NCI-H2107 (cell line): ENCODE results near the gene ATP2A1.
"Not testable (repeated sequence)": the region's sequence is repeated elsewhere in the genome, so short reads cannot be mapped to it uniquely, and the experiment has no call there.

Experiments
- DNase-seq: peaks from one replicate; lab custom pipeline; 2025; lab: John Stamatoyannopoulos, UW

Gene ATP2A1

DNA sequence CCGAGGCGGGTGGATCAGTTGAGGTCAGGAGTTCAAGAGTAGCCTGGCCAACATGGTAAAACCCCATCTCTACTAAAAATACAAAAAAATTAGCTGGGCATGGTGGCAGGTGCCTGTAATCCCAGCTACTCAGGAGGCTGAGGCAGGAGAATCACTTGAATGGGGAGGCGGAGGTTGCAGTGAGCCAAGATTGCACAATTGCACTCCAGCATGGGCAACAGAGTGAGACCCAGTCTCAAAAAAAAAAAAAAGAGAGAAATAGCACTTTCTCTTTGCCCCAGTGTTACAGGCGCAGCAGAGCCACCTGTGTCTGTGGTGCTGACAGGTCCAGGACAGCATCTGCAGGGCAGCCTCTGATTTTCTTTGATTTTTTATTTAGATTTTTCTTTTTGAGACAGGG lies 3.3 kb downstream of the ATP2A1 start:
- DNase-seq, result not testable (repeated sequence)

DNA sequence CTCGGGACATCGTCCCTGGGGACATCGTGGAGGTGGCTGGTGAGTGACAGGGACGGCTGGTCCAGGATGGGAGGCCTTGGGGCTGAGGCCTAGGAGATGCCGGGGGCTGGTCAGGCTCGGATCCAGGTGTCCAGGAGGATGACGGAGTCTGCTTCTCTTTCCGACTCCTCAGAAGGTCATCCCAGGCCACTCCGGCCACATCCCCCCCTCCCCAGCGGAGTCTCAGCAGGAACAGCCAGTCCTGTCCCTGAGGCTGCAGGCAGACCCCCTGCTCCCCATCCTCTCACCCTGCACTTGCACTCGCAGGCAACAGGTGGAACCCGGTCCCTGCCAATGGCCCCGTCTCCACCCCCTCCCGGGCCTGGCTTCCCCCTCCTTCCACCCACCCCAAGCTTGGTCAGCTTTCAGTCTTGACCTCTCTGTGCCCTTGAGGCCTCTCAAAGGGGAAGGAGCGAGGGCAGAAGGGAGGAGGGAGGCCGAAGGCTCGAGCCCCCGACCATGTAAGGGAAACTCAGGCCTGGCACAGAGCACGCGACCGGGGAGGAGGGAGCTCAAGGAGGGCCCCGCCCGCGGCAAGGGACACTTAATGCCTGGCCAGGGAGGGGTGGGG lies 4.4 kb downstream of the ATP2A1 start:
- DNase-seq, result no peak

DNA sequence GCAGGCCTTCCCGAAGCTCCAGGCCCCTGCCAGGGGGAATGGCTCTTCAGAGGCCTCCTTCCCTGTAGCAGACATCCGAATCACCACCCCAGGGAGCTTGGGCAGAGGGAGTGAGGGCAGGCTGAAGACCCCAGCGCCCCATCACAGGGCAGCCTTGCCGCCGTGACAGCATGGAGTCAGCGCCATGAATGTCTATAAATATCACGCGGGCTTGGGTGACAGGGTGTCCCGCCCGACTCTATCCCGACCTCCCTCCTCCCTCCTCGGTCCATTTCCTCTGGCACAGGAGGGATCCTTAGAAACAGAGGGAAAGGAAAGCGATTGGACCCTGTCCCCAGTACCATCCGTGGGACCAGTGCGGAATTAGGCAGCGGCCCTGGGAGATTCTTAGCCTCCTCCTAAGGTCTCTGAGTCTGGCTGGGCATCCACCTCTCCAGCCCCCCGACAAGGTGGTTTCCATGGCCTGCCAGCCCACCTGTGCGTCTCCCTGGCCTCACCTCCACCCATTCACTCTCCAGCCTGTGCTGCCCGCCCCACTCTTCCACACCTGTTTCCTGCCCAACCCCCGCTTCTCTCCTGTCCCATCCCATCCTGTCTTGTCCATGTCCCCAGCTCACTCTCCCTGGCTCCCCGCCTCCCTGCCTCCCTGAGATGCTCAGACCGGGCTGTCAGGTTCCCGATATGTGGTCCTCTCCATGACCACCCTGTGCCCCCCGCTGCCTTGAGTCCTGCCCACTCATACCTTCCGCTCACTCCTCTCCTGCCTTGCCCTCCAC lies 5.1 kb downstream of the ATP2A1 start:
- no peak for DNase-seq

DNA sequence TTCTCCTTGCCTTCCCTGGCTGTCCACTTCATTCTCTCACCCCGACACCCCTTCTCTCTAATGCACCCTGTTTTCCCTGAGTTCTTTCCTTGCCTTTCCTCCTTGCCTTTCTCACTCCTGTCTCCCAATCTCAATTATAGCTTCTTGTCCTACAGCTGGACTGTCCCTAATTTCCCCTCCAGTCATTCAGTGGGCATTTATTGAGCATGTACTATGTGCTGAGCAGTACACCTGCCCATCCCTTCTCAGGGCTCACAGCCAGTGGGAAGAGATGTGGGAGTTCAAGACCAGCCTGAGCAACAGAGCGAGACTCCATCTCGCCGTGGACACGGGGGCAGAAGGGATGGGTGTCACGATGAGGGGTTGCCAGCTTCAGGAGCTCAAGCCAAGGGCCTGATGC lies 5.8 kb downstream of the ATP2A1 start:
- no peak for DNase-seq

DNA sequence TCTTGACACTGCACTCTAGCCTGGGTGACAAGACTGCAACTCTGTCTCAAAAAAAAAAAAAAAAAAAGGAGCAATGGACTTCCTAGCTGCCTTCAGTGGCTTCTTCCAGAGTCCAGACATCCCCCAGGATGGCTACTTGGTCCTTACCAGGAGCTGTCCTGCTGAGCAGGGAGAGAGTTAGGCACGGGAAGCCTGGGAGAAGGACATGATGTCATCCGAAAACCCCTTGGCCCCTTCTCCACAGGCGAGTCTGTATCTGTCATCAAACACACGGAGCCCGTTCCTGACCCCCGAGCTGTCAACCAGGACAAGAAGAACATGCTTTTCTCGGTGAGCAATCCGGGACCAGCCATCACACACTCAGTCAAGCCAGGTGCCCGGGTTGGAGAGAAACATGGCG lies 8.7 kb downstream of the ATP2A1 start:
- no peak for DNase-seq

DNA sequence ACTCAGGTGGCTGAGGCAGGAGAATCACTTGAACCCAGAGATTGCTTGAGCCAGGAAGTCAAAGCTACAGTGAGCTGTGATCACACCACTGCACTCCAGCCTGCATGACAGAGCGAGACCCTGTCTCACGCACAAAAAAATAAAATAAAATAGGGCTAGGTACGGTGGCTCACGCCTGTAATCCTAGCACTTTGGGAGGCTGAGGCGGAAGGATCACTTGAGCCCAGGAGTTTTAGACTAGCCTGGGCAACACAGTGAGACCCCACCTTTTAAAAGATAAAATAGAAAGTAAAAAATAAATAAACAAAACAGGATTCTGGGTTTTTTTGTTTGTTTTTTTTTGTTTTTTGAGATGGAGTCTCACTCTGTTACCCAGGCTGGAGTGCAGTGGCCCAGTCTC lies 12.1 kb downstream of the ATP2A1 start:
- DNase-seq, result not testable (repeated sequence)

DNA sequence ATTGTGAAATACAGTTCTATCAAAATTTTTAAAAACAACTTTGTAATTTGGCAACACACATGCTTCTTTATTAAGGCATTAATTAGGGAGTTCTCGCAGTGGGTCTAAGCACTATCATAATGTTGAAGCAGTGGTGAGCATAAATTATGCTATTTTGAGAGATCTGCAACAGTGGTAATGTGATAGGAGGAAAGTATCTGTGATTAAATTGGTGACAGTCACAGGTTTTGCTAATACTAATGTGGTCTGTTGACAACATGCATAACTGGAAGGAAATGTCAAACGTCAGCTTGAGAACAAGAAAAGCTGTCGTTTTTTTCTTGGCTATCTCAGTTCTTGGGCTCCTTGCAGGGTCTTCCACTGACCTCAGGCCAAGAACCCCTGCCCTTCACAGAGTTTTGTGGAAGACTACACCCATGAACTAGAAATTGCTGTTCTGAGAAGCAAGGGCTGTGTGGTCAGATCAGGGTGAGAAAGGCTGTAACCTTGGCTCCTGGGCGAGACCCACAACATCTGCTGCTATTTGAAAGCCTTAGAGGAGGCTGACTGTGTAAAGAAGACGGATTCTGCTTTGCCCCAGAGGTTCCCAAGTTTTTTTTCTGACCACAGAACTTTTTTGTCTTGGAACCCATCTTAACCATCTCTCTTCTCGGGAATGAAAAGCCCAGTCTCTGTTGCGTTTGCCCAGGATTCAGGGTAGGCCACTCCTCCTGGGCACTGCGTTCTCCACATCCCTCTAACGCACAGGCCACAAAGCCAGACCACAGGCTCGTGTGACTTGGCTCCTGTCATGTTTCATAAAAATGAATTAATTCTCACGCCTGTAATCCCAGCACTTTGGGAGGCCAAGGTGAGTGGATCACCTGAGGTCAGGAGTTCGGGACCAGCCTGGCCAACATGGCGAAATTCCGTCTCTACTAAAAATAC lies 13.9 kb downstream of the ATP2A1 start:
- DNase-seq, result no peak

DNA sequence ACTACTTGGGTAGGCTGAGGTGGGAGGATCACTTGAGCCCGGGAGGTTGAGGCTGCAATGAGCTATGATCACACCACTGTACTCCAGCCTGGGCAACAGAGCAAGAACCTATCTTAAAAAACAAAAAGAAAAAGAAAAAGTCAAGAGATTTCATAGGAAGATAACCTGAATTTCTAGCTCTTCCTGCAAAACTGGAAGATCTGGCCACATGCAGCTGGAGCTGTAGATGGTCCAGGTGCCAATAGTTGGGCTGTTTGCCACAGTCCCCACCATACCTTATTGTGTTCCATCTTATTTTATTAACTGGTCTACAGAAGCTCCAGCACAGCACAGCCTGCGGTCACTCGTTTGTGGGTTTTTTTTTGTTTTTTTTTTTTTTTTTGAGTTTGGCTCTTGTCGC lies 15.0 kb downstream of the ATP2A1 start:
- DNase-seq, result no peak

DNA sequence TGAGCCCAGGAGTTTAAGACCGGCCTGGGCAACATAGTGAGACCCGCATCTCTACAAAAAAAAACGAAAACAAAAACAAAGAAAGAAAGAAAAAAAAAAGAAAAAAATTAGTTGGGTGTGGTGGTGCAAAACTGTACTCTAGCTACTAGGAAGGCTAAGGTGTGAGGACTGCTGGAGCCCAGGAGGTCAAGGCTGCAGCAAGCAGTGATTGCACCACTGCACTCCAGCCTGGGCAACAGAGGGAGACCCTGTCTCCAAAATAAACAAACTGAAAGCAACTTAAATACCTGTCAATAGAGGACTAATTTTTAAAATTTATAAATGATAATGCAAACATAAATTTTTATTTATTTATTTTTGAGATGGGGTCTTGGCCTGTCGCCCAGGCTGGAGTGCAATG lies 17.3 kb downstream of the ATP2A1 start:
- no peak for DNase-seq

DNA sequence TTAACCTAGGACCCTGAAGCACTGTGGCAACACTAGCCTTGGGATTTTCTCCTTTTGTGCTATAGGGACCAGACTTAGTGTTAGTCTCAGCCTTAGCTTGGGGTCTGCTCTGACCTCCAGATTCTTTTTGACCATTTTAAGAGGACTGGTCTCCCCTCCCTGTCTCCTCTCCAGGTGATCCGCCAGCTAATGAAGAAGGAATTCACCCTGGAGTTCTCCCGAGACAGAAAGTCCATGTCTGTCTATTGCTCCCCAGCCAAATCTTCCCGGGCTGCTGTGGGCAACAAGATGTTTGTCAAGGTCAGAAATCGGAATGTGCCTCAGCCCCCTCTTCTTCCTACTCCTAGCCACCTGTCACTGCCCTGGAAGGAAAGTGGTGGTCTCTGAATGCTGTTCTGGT lies 19.5 kb downstream of the ATP2A1 start:
- no peak for DNase-seq

DNA sequence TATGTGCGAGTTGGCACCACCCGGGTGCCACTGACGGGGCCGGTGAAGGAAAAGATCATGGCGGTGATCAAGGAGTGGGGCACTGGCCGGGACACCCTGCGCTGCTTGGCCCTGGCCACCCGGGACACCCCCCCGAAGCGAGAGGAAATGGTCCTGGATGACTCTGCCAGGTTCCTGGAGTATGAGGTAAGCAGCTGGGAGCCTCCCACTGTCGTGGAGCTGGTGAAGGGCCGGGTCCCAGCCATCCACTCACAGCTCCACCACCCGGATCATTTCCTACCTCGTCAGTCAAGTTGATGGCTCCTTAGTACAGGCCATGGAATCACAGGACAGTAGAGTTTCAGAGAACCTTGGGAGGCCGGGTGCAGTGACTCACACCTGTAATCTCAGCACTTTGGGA lies 20.0 kb downstream of the ATP2A1 start:
- DNase-seq, result no peak

DNA sequence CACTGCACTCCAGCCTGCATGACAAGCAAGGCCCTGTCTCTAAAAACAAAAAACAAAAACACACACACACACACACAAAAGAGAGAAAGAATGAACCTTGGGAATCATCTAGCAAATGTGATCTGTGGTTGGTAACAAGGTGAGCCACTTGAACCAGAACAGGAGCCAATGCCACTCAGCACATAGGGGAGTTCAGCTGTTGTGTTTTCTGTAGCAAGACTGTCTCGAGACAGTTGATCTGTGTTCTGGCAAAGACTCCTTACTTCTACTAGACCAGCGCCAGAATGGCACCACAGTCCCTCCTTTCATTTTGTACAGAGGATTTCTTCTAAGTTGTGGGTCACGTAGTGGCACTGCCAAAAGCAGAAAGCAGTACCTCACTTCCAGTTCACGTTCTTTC lies 20.7 kb downstream of the ATP2A1 start:
- DNase-seq, result no peak

DNA sequence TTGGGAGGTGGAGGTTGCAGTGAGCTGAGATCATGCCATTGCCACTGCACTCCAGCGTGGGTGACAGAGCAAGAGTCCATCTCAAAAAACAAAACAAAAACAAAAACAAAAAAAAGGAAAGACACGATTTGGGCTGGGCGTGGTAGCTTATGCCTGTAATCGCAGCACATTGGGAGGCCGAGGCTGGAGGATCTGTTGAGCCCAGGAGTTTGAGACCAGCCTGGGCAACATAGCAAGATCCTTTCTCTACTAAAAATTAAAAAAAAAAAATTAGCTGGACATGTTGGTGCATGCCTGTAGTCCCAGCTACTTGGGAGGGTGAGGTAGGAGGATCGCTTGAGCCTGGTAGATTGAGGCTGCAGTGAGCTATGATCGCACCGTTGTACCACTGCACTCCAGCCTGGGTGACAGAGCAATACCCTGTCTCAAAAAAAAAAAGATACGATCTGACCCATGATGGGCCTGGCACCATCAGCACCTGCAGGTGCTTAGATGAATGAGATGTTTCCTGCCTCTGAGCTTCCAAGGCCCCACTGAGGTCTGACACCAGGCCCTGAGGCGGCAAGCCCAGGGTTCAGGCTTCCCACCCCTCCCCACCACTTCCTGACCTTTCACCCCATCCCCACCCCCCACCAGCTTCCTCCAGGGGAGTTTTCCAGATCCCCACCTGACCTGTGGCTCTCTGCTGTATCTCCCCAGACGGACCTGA lies 21.7 kb downstream of the ATP2A1 start:
- DNase-seq, result no peak

DNA sequence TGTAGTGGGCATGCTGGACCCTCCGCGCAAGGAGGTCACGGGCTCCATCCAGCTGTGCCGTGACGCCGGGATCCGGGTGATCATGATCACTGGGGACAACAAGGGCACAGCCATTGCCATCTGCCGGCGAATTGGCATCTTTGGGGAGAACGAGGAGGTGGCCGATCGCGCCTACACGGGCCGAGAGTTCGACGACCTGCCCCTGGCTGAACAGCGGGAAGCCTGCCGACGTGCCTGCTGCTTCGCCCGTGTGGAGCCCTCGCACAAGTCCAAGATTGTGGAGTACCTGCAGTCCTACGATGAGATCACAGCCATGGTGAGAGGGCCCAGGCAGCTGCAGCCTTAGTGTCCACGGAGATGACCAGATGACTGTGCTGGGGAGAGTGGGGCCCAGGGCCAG lies 22.3 kb downstream of the ATP2A1 start:
- no peak for DNase-seq

DNA sequence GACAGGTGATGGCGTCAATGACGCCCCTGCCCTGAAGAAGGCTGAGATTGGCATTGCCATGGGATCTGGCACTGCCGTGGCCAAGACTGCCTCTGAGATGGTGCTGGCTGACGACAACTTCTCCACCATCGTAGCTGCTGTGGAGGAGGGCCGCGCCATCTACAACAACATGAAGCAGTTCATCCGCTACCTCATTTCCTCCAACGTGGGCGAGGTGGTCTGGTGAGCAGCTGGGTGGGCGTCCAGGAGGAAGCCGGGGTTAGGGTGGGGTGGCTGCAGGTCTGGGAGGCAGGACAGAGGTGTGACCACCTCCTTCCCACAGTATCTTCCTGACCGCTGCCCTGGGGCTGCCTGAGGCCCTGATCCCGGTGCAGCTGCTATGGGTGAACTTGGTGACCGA lies 23.6 kb downstream of the ATP2A1 start:
- DNase-seq, result no peak

DNA sequence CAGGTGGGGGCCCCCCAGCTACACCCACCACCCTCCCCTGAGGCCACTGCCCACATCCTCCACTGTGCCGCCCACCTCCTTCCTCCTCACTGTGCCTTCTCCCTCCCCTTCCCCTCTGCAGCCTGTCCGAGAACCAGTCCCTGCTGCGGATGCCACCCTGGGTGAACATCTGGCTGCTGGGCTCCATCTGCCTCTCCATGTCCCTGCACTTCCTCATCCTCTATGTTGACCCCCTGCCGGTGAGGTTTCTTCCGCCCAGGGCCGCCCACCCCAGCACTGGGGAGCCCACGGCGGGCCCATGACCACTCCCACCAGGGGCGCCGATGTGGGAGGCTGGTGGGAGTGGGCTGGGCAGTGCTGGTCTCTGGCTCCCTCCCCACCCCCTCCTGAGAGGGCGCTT lies 24.6 kb downstream of the ATP2A1 start:
- no peak for DNase-seq

DNA sequence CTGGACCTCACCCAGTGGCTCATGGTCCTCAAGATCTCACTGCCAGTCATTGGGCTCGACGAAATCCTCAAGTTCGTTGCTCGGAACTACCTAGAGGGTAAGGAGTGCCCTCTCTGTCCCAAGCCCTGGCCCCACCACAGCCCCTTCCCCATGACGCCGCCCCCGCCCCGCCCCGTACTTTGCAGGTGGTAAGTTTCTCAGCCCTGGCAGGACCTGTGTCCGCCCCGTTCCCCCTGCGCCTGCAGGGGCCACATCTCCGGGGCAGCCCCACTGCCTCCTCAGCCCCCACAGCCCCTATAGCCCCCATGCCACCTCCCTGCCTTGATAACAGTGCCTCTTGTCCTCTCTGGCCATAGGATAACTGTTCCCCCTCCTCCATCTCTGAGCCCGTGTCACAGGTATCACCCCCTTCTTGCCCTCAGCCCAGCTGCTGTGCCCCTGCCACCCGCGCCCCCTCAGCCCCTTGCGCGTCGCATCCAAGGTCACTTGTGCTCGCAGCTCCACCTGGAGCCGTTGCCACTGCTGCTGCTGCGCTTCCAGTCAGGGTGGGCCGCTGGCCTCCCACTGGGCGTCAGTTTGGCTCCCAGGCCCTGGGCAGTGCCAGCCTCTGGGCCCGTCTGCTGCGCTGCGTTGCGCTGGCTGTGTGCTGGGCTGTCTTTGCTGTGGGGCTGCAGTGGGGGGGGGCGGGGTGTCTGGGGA lies 25.2 kb downstream of the ATP2A1 start:
- no peak for DNase-seq

DNA sequence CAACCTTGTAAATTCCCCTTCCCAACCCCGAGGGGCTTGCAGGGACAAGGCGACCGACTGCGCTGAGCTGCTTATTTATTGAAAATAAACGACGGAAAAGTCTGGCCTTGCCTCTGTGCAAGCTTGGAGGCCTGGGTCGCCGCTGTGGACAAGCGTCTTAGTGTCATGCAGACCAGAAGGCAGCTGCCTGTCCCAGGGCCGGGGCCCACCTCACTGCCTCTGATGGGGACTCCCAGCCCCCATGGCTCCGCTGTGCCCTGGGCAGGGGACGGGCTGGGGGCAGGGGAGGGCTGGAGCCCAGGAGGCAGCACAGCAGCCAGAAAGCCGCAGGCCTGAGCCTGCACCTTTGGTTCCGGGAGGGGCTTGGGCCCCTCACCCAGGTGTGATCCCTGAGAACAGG lies 26.1 kb downstream of the ATP2A1 start:
- DNase-seq, result no peak

DNA sequence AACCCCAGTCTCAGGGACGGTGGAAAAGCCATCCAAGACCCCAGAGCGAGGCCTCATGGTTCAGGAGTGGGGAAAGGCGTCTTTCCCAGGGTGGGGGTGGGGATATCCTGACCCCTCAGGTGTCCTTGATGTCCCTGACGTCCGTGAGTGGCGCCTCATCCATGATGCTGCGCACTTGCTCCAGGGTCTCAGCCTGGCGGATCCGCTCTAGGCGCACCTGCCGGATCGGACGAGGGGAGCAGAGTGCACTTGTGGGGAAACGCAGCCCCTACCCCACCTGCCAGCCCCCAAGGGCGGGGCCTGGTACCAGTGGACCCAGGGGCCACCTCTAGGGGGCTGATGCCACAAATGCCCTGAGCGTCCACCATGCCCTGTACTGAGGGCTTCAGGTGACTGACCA lies 26.5 kb downstream of the ATP2A1 start:
- no peak for DNase-seq

DNA sequence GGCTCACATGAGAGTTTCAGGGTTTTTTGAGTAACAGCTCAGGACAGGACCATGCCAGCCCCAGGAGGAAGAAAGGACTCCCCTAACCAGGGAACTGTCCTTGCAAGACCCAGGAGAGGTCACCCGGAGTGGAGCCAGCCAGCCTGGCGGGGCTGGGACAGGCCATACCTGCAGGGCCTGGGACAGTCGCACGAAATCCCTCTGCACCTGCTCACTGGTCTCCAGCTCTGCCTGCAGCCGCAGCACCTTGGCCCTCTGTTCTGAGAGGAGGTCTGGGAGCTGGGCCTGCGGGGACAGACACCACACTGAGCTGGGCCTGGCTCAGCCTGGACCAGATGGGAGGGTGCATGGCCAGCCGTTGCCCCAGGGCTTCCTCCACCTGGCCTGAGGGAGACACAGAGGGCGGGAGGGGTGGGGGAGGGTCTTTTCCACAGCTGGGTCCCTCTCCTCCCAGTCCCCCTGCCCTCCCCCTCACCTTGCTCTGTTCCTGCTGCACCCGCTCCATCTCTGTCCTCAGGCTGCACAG lies 27.0 kb downstream of the ATP2A1 start:
- no peak for DNase-seq

DNA sequence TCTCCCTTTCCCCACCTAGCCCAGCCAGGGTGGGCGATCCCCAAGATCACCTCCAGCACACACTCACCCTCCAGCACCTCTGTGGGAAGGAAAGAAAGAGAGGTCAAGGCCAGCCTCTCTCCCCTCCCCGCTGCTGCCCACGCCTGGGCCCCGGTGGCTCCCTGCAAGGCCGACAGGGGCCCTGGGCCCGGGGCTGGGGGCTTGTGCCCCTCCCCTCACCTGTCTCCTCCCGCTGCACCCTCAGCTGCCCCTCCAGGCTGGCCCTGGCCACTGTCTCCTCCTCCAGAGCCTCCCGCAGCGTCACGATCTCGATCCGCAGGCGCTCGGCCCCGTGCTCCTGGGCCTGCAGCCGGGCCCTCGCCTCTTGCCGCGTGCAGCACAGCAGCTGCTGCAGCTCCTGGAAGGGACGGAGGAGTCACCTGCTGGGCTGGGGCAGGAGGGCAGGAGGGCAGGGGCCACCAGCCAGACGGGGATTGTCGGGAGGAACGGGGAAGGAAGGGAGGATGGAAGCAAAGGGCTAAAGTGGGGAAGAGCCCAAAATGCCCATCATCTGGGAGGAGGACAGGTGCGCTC lies 27.6 kb downstream of the ATP2A1 start:
- DNase-seq, result no peak
